ENCODE measurements around the gene ZNF587B.
"Not testable (repeated sequence)": the region's sequence is repeated elsewhere in the genome, so short reads cannot be mapped to it uniquely, and the experiment has no call there.

Gene ZNF587B

DNA sequence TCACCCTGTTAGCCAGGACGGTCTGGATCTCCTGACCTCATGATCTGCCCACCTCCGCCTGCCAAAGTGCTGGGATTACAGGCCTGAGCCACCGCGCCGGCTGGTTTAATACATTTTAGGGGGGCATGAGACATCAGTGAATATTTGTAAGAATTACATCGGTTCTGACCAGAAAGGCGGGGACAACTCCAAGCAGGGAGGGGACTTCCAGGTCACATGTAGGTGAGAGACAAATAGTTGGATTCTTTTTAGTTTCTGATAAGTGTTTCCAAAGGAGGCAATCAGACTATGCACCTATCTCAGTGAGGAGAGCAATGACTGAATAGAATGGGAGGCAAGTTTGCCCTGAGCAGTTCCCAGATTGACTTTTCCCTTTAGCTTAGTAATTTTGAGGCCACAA, 11.7 kb upstream of the ZNF587B start:
- DNase-seq (ENCODE audit: low spot score), result no peak

DNA sequence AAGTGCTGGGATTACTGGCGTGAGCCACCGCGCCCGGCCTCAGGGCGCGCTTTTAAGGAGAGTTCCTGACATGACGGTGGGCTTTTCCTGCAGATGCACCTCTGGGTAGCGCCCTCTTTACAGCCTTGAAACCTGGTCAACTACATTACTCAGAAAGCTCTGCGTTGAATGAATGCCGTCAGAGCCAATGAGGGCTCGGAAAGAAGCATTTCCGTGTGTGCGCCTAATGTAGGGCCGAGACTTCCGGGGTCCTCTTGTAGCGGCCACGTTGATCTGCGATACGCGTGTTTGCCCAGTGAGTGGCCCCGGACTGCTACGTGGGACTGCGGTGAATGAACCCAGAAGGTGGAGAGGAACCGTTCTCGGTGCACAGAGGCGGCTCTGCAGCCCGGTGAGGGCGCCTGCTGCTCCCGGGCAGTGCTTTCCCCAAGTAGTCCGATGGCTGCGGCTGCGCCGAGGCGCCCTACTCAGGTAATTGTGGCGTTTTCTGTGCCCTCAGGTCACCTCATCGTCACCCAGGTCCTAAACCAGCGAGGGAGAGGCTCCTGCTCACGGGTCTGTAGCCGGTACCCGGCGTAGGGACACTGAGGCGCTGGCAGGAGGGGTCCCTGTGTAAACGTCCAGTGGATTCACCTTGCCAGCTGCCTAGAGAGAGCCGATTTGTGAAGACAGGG, 10.5 kb upstream of the ZNF587B start:
- DNase-seq (ENCODE audit: low spot score), result peak; percentile 95

DNA sequence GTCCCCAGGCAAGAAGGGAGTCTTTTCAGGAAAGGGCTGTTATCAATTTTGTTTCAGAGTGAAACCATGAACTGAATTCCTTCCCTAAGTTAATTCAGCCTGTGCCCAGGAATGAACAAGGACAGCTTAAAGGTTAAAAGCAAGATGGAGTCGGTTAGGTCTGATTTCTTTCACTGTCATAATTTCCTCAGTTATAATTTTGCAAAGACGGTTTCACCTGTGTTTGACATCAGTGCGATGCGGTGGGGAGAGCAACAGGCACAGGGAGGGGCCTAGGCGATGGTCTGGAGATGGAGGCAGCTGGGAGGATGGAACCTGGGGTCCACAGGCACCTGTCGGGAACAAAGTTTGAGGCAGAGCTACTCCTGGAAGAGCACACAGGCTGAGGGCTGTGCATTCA, 9.5 kb upstream of the ZNF587B start:
- no peak for DNase-seq (ENCODE audit: low spot score)

GRCh38 chr19:57821095-57821494, 9.0 kb upstream of the ZNF587B start:
- not testable (repeated sequence) for DNase-seq (ENCODE audit: low spot score)

DNA sequence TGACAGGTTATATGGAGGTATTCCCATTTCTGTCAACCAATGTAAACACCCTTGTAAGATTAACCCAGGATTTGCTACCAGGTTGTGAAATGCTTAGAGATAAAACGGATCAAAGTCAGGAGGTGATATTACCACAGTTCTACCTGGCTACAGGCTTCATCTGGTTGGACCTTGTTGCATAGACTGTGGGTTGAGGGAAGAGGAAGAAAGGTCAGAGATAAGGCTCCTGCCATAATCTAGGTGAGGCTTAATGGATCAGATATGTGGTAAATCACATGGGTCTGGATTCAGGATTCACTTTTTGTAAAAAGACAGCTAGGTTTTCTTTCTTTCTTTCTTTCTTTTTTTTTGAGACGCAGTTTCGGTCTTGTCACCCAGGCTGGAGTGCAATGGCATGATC, 8.6 kb upstream of the ZNF587B start:
- not testable (repeated sequence) for DNase-seq (ENCODE audit: low spot score)

GRCh38 chr19:57823155-57823554, 6.9 kb upstream of the ZNF587B start:
- DNase-seq (ENCODE audit: low spot score), result not testable (repeated sequence)

- DNase-seq (ENCODE audit: low spot score), result not testable (repeated sequence)
Measured at GRCh38 chr19:57823608-57824007, 6.5 kb upstream of the ZNF587B start.

DNA sequence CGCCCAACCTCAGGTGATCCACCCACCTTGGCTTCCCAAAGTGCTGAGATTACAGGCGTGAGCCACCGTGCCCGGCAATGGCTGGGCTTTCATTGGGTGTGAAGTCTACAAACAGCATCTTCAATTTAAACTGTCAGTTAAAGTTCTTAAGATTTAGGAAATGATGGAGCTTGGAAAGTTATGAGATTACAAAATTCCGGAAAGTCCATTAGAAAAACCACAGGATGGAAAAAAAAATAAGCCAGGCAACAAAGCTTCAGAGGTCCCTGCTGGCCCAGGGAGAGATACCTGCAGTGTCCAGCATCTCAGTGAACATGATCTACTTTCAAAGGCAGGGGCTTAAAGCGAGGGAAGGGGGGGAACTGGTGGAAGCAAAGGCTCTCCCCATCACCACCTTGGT, 4.6 kb upstream of the ZNF587B start:
- DNase-seq (ENCODE audit: low spot score), result no peak

DNA sequence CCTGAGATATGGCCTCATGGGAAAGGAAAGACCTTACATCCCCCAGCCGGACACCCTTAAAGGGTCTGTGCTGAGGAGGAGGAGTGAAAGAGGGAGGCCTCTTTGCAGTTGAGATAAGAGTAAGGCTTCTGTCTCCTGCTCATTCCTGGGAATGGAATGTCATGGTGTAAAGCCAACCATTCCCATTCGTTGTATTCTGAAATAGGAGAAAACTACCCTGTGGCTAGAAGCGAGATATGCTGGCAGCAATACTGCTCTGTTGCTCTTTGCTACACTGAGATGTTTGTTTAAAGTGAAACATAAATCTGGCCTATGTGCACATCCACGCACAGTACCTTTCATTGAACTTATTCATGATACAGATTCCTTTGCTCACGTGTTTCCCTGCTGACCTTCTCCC, 783 bp upstream of the ZNF587B start:
- DNase-seq (ENCODE audit: low spot score), result no peak

GRCh38 chr19:57836991-57837390, 6.9 kb downstream of the ZNF587B start:
- not testable (repeated sequence) for DNase-seq (ENCODE audit: low spot score)

DNA sequence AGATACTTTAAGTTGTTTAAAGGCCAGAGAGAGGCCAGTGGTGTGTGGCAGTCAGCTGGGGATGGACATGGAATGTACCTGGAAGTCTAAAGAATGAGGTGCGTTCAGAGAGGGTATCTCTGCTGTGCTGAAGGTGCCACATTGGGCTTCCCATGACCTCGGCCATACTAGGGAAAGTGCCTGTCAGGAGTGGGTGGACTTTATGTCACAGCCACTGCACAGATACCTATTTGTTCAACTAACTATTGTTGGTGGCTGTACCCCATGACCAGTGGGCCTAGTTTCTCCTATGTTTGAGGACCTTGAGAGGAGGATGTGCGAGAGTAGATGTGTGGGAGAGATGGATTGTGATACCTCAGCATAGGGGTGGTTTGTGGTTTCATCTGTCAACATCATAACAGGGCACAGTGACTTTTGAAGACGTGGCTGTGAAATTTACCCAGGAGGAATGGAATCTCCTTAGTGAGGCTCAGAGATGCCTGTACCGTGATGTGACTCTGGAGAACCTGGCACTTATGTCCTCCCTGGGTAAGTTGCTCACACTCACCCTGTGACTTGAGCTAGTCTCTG, 8.6 kb downstream of the ZNF587B start:
- DNase-seq (ENCODE audit: low spot score), result not testable (repeated sequence)

- no peak for DNase-seq (ENCODE audit: low spot score)
Measured at GRCh38 chr19:57841122-57841763, 11.1 kb downstream of the ZNF587B start.

DNA sequence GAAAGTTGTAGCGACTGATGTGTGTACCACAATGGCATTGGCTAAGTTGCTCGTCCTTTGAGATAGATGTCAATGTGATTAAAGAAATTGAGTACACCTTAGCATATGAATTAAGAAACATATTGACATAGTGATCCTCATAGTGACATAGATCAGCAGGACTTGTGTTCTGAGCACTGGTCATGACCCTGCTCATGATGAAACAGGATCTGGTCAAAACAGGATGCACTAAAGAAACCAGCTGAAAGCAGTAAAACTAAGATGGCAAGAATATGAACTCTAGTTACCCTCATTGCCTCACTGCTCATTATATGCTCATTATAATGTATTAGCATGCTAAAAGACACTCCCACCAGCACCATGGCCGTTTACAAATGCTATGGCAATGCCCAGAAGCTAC, 17.1 kb downstream of the ZNF587B start:
- not testable (repeated sequence) for DNase-seq (ENCODE audit: low spot score)

DNA sequence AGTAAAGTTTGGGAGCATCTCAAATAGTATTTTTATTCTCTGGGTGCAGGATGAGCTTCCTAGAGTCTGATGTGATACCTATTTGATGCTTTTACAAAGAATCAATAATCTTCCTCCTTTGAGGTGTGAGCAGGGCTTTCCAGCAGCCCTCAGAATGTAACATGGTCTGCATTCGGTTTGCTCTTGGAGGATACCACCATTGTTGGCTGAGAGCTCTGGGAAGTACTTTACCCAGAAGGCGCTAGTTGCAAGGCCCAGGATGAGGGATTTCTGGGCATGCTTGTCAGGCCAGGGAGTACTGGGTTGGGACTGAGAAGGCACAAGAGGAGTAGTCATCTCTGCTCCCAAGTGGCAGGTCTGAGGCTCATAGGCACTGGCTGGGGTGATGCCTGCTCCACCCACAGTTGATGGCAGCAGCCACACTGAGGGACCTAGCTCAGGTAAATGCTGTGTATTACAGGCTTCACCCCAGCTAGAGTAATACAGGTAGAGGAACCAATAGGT, 19.1 kb downstream of the ZNF587B start:
- DNase-seq (ENCODE audit: low spot score), result not testable (repeated sequence)

DNA sequence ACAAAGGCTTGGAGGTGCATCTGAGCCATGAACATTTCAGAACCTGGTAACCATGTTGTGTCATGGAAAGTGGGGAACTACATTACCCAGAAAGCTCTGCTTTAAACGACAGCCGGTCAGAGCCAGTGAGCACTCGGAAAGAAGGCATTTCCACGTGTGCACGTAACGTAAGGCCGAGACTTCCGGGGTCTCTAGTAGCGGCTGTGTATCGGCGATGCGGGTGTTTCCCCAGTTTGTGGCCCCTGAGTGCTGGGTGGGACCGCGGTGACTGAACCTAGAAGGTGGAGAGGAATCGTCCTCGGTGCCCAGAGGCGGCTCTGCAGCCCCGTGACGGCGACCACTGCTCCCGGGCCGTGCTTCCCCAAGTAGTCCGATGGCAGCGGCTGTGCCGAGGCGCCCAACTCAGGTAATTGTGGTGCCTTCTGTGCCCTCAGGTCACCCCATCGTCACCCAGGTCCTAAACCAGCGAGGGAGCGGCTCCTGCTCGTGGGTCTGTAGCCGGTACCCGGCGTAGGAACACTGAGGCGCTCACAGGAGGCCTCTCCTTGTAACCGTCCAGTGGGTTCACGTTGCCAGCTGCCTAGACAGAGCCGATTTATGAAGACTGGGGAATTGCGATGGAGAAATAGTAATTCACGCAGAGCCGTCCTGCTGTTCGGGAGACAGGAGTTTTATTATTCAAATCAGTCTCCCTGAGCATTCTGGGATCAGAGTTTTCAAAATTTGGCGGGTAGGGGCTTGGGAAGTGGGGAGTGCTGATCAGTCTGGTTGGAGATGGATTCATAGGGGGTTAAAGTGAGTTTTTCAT, 19.8 kb downstream of the ZNF587B start, which contains the start of gene ZNF587:
Gene ZNF587, plus strand, starts transcription at position 194 of the 808 bp plus-strand sequence. Its CDS starts 180 bp downstream, at position 374.
- DNase-seq (ENCODE audit: low spot score), result peak; percentile 93

DNA sequence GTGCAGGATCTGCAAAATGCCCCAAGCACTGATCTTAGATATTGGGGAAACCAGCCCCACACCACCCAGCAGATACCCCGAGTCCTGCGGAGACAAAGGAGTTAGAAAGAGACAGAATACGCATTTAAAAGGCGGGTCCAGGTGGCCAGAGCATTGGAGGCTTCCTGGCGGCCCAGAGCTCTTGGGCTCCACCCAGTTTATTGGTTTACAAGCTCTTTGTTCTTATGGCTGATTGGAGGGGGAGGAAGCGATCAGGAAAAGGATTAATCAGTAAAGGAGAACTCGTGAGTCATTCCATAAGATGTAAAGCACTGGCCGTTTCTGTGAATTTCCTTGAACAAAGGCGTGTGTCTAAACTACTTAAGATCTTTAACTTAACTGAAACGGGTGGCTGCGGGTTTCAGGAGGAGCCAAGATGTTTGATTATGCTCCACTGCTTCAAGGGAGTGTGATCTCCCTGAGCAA, 20.5 kb downstream of the ZNF587B start:
- DNase-seq (ENCODE audit: low spot score), result no peak

GRCh38 chr19:57851812-57852603, 21.9 kb downstream of the ZNF587B start:
- DNase-seq (ENCODE audit: low spot score), result not testable (repeated sequence)

DNA sequence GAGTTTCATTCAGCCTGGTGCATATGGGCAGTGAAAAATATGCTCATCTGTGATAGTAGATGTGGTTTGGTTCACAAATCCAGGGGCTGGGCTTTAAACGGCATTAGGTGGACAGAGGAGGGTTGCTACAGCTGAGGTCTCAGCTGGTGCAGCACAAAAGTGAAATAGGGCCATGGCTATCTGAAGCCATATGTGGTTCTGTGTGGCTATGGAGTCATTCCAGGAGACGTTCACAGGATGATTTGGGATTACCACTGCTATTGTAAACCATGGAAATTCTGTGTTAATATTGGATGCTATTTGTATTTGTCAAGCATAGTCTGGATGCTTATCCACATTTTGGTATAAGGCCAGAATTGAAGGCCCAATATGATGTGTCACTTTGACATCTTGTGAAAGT, 24.0 kb downstream of the ZNF587B start:
- DNase-seq (ENCODE audit: low spot score), result not testable (repeated sequence)

DNA sequence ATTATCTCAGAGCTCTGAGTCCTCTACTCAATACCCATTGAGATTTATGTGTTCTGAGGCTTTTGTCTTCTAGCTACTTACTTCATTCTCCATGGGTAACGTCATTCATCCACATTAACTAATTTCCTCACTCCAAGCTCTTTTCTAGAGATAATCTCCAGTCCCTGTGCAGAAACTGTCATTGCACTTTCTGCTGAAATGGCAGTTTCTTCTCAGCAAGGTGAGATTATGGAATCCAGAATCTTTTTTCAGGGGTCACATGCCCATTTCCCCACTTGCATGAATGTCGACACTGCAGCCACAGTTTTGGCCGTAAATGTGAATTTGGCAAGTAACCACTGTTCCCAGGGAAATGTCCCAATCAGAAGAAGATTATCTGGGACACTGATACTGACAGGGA, 32.3 kb downstream of the ZNF587B start:
- not testable (repeated sequence) for DNase-seq (ENCODE audit: low spot score)

DNA sequence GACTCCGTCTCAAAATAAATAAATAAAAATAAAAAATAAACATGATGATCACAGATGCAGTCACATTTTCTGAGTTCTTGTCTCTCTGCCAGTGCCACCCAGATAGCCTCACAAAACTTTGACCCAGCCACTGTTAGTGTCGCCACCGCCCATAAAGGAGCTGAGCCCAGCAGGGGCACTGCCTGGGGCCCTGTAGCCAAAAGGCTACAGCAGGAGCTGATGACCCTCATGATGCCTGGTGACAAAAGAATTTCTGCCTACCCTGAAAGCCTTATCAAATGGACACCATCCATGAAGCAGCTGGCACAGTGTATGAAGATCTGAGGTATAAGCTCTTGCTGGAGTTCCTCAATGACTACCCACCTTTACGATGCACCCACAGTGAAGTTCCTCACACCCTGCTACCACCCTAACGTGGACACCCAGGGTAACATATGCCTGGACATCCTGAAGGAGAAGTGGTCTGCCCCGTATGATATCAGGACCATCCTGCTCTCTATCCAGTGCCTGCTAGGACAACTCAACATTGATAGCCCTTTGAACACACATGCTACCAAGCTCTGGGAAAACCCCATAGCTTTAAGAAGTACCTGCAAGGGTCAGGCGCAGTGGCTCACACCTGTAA, 37.9 kb downstream of the ZNF587B start:
- no peak for DNase-seq (ENCODE audit: low spot score)

DNA sequence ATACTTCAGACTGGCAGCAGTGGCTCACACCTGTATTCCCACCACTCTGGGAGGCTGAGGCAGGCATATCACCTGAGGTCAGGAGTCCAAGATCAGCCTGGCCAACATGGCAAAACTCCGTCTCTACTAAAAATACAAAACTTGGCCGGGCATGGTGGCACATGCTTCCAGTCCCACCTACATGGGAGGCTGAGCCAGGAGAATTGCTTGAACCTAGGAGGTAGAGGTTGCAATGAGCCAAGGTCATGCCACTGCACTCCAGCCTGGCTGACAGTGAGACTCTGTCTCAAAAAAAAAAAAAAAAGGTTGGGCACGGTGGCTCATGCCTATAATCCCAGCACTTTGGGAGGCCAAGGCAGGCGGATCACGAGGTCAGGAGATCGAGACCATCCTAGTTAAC, 39.6 kb downstream of the ZNF587B start:
- DNase-seq (ENCODE audit: low spot score), result not testable (repeated sequence)

Data from Ammon's horn (tissue), 1 donor.